OCI-LY3 (cell line): Measurements from ENCODE around the gene TRRAP.

Source experiments
- H2AFZ ChIP-seq: fragments of 200-600, 300-600 bp; shearing (Covaris generic); 2 replicates; pipeline ENCODE4 v1.6.0; 2014; ENCODE audit warnings: antibody characterized with exemption, low read depth, low read length
- H3K27ac ChIP-seq: fragments of 200-600, 300-600 bp; sonication (generic); 2 replicates; pipeline ENCODE4 v1.5.1; 2014; ENCODE audit warnings: mild to moderate bottlenecking, low read length, moderate library complexity, mixed read lengths
- H3K27me3 ChIP-seq: fragments of 200-600, 300-600 bp; sonication (generic); 2 replicates; pipeline ENCODE4 v1.6.1; 2014; ENCODE audit warnings: low read depth, low read length, mixed read lengths
- H3K36me3 ChIP-seq: fragments of 200-600, 300-600 bp; sonication (generic); replicated peaks from 2 replicates; pipeline ENCODE3; 2014; ENCODE audit warnings: low read depth, low read length, mixed read lengths
- H3K4me1 ChIP-seq: fragments of 300-600, 200-600 bp; sonication (generic); 2 replicates; pipeline ENCODE4 v1.6.1; 2014; ENCODE audit warnings: low read length, mixed read lengths
- H3K4me2 ChIP-seq: fragments of 200-600, 300-600 bp; sonication (generic); 2 replicates; pipeline ENCODE4 v1.6.1; 2014; ENCODE audit warnings: low read length, mixed read lengths
- H3K4me3 ChIP-seq: fragments of 300-600, 200-600 bp; sonication (generic); 2 replicates; pipeline ENCODE4 v1.5.1; 2014; ENCODE audit warnings: antibody characterized with exemption, mild to moderate bottlenecking, low read length, moderate library complexity
- H3K79me2 ChIP-seq: fragments of 300-600, 200-600 bp; shearing (Covaris generic); 2 replicates; pipeline ENCODE4 v1.6.1; 2014; ENCODE audit warnings: mild to moderate bottlenecking, low read length, mixed read lengths
- H3K9ac ChIP-seq: fragments of 300-600, 200-600 bp; shearing (Covaris generic); 2 replicates; pipeline ENCODE4 v1.6.0; 2014; ENCODE audit warnings: mild to moderate bottlenecking, low read length, moderate library complexity
- H3K9me3 ChIP-seq: fragments of 200-600, 300-600 bp; shearing (Covaris generic); 2 replicates; pipeline ENCODE4 v1.6.1; 2014; ENCODE audit warnings: low read length, mixed read lengths; ENCODE audit not compliant: insufficient read depth
- H4K20me1 ChIP-seq: fragments of 200-600, 300-600 bp; sonication (generic); 2 replicates; pipeline ENCODE4 v1.6.1; 2016; ENCODE audit warnings: low read length, mixed read lengths; ENCODE audit not compliant: insufficient read depth
- EZH2phosphoT487 ChIP-seq: fragments of 200-600 bp; shearing (Covaris generic); IDR thresholded peaks from 2 replicates; pipeline ENCODE4 v1.6.1; 2018; ENCODE audit warnings: antibody characterized with exemption, mixed run types, low read depth
- TF ChIP-seq, protein P1 (sequence below): fragments of 200-600, 300-600 bp; sonication (generic); IDR thresholded peaks from 2 replicates; pipeline ENCODE4 v1.5.1; 2014; ENCODE audit warnings: antibody characterized with exemption, low read length, low read depth

The TRRAP gene

DNA sequence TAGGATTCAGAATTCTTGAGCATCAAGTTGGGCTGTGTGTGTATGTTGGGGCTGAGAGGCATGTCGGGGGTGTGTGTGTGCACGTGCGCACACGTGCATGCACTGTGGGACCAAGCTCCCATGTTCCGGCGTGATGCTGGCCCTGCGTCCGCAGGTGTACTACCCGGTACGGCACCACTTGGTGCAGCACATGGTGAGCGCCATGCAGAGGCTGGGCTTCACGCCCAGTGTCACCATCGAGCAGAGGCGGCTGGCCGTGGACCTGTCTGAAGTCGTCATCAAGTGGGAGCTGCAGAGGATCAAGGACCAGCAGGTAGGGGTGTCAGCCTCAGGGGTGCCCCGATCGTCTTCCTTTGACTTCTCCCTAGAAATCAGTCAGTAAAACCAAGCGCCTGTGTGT, 77.7 kb downstream of the TRRAP start:
- Histone ChIP-seq H4K20me1 (no peaks in the 10 kb centered on the region), H3K9ac (no peak overlapping the region), H3K4me1 (no peaks in the 10 kb centered on the region), H3K27me3 (no peaks in the 10 kb centered on the region), H3K27ac (no peak overlapping the region), H3K79me2 (no peaks in the 10 kb centered on the region), H2AFZ (no peak overlapping the region), H3K9me3 (no peaks in the 10 kb centered on the region), H3K4me3 (no peak overlapping the region), H3K4me2 (no peak overlapping the region), H3K36me3 (peaks cover 64% of the 10 kb centered on the region)
- TF ChIP-seq, protein P1, sequence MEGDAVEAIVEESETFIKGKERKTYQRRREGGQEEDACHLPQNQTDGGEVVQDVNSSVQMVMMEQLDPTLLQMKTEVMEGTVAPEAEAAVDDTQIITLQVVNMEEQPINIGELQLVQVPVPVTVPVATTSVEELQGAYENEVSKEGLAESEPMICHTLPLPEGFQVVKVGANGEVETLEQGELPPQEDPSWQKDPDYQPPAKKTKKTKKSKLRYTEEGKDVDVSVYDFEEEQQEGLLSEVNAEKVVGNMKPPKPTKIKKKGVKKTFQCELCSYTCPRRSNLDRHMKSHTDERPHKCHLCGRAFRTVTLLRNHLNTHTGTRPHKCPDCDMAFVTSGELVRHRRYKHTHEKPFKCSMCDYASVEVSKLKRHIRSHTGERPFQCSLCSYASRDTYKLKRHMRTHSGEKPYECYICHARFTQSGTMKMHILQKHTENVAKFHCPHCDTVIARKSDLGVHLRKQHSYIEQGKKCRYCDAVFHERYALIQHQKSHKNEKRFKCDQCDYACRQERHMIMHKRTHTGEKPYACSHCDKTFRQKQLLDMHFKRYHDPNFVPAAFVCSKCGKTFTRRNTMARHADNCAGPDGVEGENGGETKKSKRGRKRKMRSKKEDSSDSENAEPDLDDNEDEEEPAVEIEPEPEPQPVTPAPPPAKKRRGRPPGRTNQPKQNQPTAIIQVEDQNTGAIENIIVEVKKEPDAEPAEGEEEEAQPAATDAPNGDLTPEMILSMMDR: no peak
- TF ChIP-seq EZH2phosphoT487: no peak

DNA sequence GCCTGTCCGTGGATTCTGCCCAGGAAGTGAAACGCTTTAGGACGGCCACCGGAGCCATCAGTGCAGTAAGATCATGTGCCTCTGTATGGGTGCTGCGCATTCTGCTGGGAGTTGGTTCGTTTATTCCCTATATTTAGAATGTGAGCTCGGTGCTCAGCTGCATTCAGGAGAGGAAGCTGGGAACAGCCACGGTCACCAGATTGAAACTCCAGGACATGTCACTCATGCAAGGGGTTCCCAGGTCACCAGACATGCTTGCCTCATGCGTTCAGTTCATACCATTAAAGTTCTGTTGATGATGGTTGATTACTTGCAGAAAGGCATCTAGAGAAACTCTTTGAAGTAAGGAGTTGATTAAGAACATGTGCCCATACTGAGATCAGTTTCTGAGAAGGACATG, 78.1 kb downstream of the TRRAP start:
- no peaks in the 10 kb centered on the region for H3K27me3 ChIP-seq
- no peak overlapping the region for H3K9ac ChIP-seq
- TF ChIP-seq, protein P1: no peak
- no peak for TF ChIP-seq EZH2phosphoT487
- H4K20me1 ChIP-seq: no peaks in the 10 kb centered on the region
- peaks cover 65% of the 10 kb centered on the region for H3K36me3 ChIP-seq
- H3K27ac ChIP-seq: no peak overlapping the region
- H3K79me2 ChIP-seq: no peaks in the 10 kb centered on the region
- H3K9me3 ChIP-seq: no peaks in the 10 kb centered on the region
- H3K4me1 ChIP-seq: no peaks in the 10 kb centered on the region
- H2AFZ ChIP-seq: no peak overlapping the region
- no peak overlapping the region for H3K4me2 ChIP-seq
- H3K4me3 ChIP-seq: no peak overlapping the region

DNA sequence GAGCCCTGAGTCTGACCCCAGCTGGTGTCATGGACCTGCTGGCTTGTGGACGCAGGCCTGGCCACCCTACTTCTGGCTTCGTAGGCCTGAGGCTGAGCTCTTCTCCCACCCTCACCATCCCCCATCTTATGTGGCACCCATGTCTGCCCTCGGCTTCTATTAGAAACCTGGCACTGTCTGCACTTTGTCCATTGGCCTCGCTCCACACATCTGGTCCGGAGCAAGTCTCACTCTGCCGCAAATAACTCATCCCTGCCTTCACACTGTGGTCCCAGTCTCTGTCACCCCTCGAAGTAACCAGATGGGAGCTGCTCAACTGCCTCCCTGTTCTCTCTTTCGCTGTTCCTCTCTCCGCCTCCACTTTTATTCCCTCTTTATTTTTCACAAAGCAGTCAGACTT, 78.6 kb downstream of the TRRAP start:
- H3K27me3 ChIP-seq: no peaks in the 10 kb centered on the region
- H2AFZ ChIP-seq: no peak overlapping the region
- H3K79me2 ChIP-seq: no peaks in the 10 kb centered on the region
- H3K4me1 ChIP-seq: no peaks in the 10 kb centered on the region
- H3K9me3 ChIP-seq: no peaks in the 10 kb centered on the region
- H3K27ac ChIP-seq: no peak overlapping the region
- H4K20me1 ChIP-seq: no peaks in the 10 kb centered on the region
- H3K9ac ChIP-seq: no peak overlapping the region
- TF ChIP-seq, protein P1: no peak
- TF ChIP-seq EZH2phosphoT487: no peak
- no peak overlapping the region for H3K4me2 ChIP-seq
- no peak overlapping the region for H3K4me3 ChIP-seq
- peaks cover 60% of the 10 kb centered on the region for H3K36me3 ChIP-seq

DNA sequence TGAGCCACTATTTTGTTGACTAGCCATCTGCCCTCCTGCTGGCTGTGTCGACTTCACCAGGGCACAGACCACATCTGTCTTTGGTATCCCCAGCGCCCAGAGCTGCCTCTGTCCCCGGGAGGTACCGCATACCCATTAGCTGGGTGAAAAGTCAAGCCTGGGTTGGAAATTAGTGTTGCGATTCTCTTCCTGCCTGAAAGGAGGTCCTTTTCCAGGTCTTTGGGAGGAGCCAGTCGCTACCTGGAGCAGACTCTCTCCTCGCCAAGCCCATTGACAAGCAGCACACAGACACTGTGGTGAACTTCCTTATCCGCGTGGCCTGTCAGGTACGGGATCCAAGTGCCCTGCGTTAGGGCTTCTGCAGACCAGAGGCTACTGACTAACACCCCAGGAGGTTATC, 79.4 kb downstream of the TRRAP start:
- H3K79me2 ChIP-seq: no peaks in the 10 kb centered on the region
- no peak for TF ChIP-seq EZH2phosphoT487
- TF ChIP-seq, protein P1: no peak
- no peak overlapping the region for H3K27ac ChIP-seq
- no peak overlapping the region for H3K4me3 ChIP-seq
- no peaks in the 10 kb centered on the region for H3K27me3 ChIP-seq
- no peak overlapping the region for H3K4me2 ChIP-seq
- no peak overlapping the region for H3K9ac ChIP-seq
- H4K20me1 ChIP-seq: no peaks in the 10 kb centered on the region
- H3K4me1 ChIP-seq: no peaks in the 10 kb centered on the region
- no peaks in the 10 kb centered on the region for H3K9me3 ChIP-seq
- no peak overlapping the region for H2AFZ ChIP-seq
- peaks cover 63% of the 10 kb centered on the region for H3K36me3 ChIP-seq
